Naive B cell (primary cell): ENCODE results near the gene COQ7. TPM values are rescaled to one million over a fixed set of nuclear protein-coding genes. Genes with fewer than 3 reads are reported as not detected.

Experiments
- ATAC-seq, 2 donors: fragments of 150-1000 bp; cut with Tn5 transposase; 2 replicates each; pipeline ENCODE4 v1.10.0; 2021; ENCODE audit warnings: low read depth in 2 of 2, mild to moderate bottlenecking in 2 of 2, moderate library complexity in 2 of 2
- DNase-seq: peaks from one replicate; pipeline ENCODE4 v3.0.0; 2022
- H3K27ac Mint-ChIP-seq, 6 donors: one replicate each; pipeline ENCODE4 v1.8.0; 2020 to 2022; ENCODE audit warnings: mild to moderate bottlenecking in 6 of 6, mixed read lengths in 6 of 6, moderate library complexity in 5 of 6, inconsistent platforms in 2 of 6
- H3K27me3 Mint-ChIP-seq, 3 donors: one replicate each; pipeline ENCODE4 v1.8.0; 2021 to 2022; ENCODE audit warnings: mixed read lengths in 3 of 3, mild to moderate bottlenecking in 1 of 3
- H3K36me3 Mint-ChIP-seq, 2 donors: one replicate each; pipeline ENCODE4 v1.8.0; 2020 to 2022; ENCODE audit warnings: mixed read lengths in 2 of 2, inconsistent platforms in 1 of 2, mild to moderate bottlenecking in 1 of 2
- H3K4me1 Mint-ChIP-seq, 3 donors: one replicate each; pipeline ENCODE4 v1.8.0; 2020 to 2022; ENCODE audit warnings: mixed read lengths in 3 of 3, inconsistent platforms in 1 of 3, mild to moderate bottlenecking in 1 of 3, moderate library complexity in 1 of 3
- H3K4me3 Mint-ChIP-seq, 8 donors: one replicate each; pipeline ENCODE4 v1.8.0; 2020 to 2022; ENCODE audit warnings: mild to moderate bottlenecking in 8 of 8, mixed read lengths in 8 of 8, moderate library complexity in 8 of 8, inconsistent platforms in 2 of 8
- H3K9me3 Mint-ChIP-seq, 7 donors: one replicate each; pipeline ENCODE4 v1.8.0; 2020 to 2022; ENCODE audit warnings: mixed read lengths in 7 of 7, mild to moderate bottlenecking in 5 of 7, inconsistent platforms in 2 of 7, moderate library complexity in 1 of 7
- polyA plus RNA-seq, 6 donors: library from polyadenylated mRNA; unstranded; fragments of 300-500 nt; fragmentation: Illumina TruSeq; gene quantifications; one replicate each; pipeline ENCODE4 v1.2.3, GENCODE V29; 2021; ENCODE audit warnings: low read depth in 6 of 6

The COQ7 gene
- polyA plus RNA-seq, 6 donors from 2014 or later: 21.5 to 50.0 (median 30.6) TPM

DNA sequence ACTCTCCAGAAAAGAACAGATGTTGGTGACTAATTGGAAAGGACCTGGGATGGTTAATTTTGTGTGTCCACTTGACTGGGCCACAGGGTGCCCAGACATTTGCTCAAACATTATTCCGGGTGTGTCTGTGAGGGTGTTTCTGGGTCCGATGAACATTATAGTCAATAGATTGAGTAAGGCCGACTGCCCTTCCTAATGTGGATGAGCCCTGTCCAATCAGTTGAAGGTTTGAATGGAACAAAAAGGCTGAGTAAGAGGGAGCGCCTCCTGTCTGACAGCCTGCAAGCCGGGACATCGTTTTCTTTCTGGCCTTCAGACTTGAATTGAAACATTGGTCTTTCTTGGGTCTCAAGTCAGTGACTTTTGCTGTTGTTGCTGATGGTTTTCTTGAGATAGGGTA is 23.5 kb downstream of the COQ7 start:
- Mint-ChIP-seq H3K4me1 (peaks cover 0 to 14% (median 13%) of the 10 kb centered on the region in 3 donors), H3K27me3 (peaks cover 5 to 37% (median 9%) of the 10 kb centered on the region in 3 donors), H3K27ac (no peak overlapping the region), H3K36me3 (peaks cover 0 to 8% of the 10 kb centered on the region in 2 donors), H3K4me3 (no peak overlapping the region), H3K9me3 (peaks cover 6 to 17% (median 9%) of the 10 kb centered on the region in 7 donors)
- DNase-seq: no peak
- ATAC-seq: no peak

DNA sequence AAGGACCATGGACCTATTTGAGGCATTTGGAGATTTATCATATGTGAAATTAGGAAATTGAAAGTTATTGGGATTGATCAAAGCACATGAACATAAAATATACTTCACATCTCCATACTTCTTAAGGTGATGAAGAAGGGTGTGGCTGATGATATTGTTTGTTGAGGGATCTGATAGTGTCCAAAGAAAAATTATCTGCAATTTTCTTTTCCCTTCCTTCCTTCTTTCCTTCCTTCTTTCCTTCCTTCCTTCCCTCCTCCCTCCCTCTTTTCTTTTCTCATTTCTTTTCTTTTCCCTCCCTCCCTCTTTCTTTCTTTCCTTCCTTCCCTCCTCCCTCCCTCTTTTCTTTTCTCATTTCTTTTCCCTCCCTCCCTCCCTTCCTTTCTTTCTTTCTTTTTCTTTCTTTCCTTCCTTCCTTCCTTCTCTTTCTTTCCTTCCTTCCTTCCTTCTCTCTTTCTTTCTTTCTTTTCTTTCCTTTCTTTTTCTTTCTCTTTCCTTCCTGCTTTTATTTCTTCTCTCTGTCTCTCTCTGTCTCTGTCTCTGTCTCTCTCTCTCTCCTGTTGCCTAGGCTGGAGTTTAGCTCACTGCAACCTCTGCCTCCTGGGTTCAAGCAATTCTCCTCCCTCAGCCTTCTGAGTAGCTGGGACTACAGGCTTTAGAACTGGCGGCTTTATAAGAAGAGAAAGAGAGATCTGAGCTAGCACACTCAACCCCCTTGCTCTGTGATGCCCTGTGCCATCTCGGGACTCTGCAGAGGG is 25.4 kb downstream of the COQ7 start:
- Mint-ChIP-seq H3K4me1 (peaks cover 3 to 7% (median 6%) of the 10 kb centered on the region in 3 donors), H3K27me3 (peaks cover 8 to 32% (median 13%) of the 10 kb centered on the region in 3 donors), H3K36me3 (peaks cover 1 to 18% of the 10 kb centered on the region in 2 donors), H3K27ac (no peak overlapping the region), H3K4me3 (peak overlapping the region in 1 of 8 donors; percentile 7), H3K9me3 (peaks cover 6 to 19% (median 9%) of the 10 kb centered on the region in 7 donors)
- no peak for DNase-seq
- no peak for ATAC-seq

DNA sequence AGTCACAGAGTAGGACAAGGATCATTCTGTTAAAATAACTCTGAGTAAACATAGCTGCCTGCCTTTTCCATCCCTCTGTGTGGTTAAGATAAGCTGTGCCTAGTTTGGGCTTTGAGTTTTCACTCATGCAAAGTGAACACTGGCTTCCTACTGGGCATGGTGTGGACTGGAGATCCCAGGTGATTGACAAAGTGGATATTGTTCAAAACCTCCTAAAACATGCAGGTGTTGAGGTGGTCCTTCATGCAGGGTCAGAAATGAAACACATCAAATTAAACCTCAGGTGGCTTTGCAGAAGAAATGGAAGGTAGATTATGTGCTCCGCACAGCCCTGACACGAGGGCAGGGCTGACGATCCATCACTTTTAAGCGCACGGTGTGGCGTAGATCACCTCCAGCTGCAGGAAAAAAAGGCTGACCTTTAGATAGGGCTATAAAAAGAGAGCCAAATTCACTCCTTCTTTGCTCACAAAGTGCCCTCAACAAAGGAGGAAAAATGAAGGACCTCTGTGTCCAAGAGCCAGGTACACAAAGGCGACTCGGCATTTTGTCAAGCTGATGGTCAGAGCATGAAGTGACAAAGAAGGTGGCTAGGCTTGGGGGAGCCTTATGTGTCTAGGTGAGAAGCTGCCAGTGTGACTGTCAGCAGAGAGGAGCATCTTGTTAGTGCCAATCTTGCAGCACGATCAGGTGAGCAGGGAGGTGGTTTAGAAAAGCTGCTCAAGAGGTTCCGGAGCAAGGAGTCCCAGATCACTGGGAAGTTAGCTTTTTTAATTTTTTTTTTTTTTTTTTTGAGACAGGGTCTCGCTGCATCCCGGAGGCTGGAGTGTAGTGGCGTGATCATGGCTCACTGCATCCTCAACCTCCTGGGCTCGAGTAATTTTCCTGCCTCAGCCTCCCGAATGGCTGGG is 26.5 kb downstream of the COQ7 start:
- Mint-ChIP-seq H3K27ac (no peak overlapping the region), H3K4me3 (no peak overlapping the region), H3K27me3 (peaks cover 10 to 34% (median 18%) of the 10 kb centered on the region in 3 donors), H3K4me1 (peaks cover 3 to 7% (median 6%) of the 10 kb centered on the region in 3 donors), H3K36me3 (peaks cover 9 to 24% of the 10 kb centered on the region in 2 donors), H3K9me3 (peaks cover 6 to 25% (median 10%) of the 10 kb centered on the region in 7 donors)
- DNase-seq (no peak), ATAC-seq (no peak)

DNA sequence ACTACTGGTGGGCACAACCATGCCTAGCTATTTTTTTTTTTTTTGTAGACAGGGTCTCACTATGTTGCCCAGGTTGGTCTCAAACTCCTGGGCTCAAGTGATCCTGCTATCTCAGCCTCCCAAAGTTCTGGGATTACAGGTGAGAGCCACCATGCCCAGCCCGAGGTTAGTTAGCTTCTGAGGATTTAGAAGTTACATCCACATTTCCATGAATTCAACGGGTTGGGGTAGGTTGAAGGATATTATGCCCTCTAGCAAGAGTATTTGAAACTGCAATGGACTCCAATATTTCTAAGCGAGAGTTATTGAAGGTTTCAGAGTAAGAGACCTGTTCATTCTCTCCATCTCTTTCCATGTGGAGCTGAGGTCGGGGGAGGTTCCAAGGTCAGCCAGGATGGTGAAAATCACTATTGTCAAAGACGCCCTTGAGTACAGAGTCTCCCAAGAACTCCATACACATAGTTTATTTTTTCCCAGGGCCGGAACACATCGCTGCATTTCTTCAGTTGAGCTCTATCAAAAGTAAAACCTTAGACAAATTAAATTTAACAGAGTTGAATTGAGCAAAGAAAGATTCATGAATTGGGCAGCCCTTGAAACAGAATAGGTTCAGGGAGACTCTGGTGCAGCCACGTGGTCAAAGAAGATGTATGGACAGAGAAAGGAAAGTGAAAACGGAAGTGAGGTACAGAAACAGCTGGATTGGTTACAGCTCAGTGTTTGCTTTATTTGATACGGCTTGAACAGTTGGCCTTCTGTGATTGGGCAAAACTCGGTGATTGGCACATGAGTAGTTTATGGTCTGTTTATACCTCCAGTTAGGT is 27.3 kb downstream of the COQ7 start:
- Mint-ChIP-seq H3K27ac (no peak overlapping the region), H3K4me1 (peaks cover 3 to 7% (median 6%) of the 10 kb centered on the region in 3 donors), H3K4me3 (peak overlapping the region in 2 of 8 donors; percentile 22 to 33), H3K9me3 (peaks cover 6 to 29% (median 10%) of the 10 kb centered on the region in 7 donors), H3K36me3 (peaks cover 9 to 24% of the 10 kb centered on the region in 2 donors), H3K27me3 (peaks cover 10 to 34% (median 18%) of the 10 kb centered on the region in 3 donors)
- ATAC-seq (peak in 1 of 2 donors; percentile 65), DNase-seq (no peak)

DNA sequence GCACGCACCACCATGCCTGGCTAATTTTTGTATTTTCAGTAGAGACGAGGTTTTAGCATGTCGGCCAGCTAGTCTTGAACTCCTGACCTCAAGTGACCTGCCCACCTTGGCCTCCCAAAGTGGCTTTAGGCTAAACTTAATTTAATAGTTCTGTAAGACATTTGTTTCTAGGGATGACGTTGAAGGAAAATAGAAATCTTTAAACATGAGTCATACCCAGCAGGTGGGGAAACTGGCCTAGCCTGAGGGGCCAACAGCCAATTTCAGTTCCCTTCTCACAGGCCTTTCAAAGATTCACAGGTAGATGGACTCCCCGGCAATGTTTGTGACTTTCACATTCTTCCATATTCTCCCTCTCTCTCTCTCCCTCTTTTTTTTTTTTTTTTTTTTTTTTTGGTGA is 28.2 kb downstream of the COQ7 start:
- no peak for DNase-seq
- Mint-ChIP-seq H3K27ac (peak overlapping the region in 1 of 6 donors; percentile 61), H3K27me3 (peaks cover 9 to 34% (median 18%) of the 10 kb centered on the region in 3 donors), H3K4me1 (peaks cover 3 to 7% (median 6%) of the 10 kb centered on the region in 3 donors), H3K9me3 (peaks cover 6 to 36% (median 12%) of the 10 kb centered on the region in 7 donors), H3K36me3 (peaks cover 9 to 24% of the 10 kb centered on the region in 2 donors), H3K4me3 (no peak overlapping the region)
- no peak for ATAC-seq

DNA sequence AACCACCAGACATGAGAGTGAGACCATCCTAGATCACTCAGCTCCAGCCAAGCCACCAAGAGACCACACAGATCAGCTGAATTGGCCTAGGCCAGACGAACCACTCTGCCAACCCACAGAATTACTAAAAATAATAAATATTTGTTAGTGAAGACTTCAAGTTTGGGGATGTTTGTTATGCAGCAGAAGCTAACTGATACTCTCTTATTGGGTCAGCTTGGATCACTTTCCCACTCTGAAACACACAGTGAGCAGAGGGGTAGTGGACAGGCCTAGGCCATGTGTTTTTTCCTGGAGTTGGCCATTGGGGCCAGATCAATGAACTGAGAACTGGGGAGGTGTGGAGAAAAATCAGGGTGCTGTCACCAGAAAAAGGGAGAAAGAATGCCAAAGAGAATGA is 30.8 kb downstream of the COQ7 start:
- peaks cover 0 to 27% (median 8%) of the 10 kb centered on the region in 7 donors for H3K9me3 Mint-ChIP-seq
- ATAC-seq (no peak), DNase-seq (no peak)
- H3K4me3 Mint-ChIP-seq: no peak overlapping the region
- peaks cover 3 to 7% (median 6%) of the 10 kb centered on the region in 3 donors for H3K4me1 Mint-ChIP-seq
- H3K27me3 Mint-ChIP-seq: peaks cover 5 to 16% (median 11%) of the 10 kb centered on the region in 3 donors
- H3K36me3 Mint-ChIP-seq: peaks cover 9 to 16% of the 10 kb centered on the region in 2 donors
- no peak overlapping the region for H3K27ac Mint-ChIP-seq

DNA sequence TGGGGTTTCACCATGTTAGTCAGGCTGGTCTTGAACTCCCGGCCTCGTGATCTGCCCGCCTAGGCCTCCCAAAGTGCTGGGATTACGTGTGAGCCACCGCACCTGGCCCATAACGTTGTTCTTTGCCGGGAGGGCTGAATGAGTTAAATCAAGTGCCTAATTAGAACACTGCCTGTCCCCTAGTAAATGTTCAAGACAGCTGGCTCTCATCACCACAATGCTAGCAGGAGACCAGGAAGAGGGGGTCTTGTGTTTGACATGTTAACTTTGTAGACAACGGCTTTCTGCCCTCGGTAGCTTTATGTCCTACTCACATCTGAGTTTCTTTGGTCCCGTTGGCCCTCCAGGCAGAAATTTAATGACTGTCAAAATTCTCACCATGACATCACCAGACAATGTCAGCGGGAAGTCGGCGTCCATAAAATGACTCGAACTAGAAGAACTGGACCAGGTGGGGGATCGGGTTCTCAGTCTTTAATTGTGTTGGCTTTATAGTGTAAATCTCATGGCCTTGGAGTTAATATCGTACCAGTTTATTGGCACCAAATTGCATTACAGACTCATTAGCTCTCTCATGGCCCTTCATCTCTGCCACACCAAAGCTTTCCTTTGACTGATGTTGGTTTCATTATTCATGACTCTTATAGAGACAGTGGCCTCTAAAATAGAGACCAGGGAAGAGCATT is 34.9 kb downstream of the COQ7 start:
- ATAC-seq (no peak), DNase-seq (no peak)
- H3K27ac Mint-ChIP-seq: no peak overlapping the region
- no peak overlapping the region for H3K4me3 Mint-ChIP-seq
- H3K36me3 Mint-ChIP-seq: peaks cover 9 to 10% of the 10 kb centered on the region in 2 donors
- peaks cover 9 to 11% (median 10%) of the 10 kb centered on the region in 3 donors for H3K27me3 Mint-ChIP-seq
- no peaks in the 10 kb centered on the region for H3K4me1 Mint-ChIP-seq
- peaks cover 0 to 27% (median 6%) of the 10 kb centered on the region in 7 donors for H3K9me3 Mint-ChIP-seq

DNA sequence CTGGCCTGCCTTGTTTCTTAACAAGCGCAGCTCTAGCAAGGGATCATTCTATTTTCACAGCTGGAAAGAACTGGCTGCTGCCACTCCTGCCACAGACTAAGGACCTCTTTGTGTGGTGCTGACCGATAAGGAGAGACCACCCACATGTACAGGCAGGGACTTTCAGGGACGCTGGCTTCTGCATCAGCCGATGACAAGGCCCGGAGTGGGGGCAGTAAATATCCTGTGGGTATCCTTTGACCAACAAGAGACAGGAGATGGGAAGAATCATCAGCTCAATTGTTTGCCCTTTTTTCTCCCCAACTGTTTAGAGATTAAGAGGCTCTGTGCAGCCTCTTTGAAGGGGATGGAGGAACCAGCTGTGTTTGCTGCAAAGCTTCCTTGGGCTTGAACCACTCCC is 37.2 kb downstream of the COQ7 start:
- H3K9me3 Mint-ChIP-seq: peaks cover 0 to 16% (median 6%) of the 10 kb centered on the region in 7 donors
- ATAC-seq (no peak), DNase-seq (no peak)
- H3K4me3 Mint-ChIP-seq: no peak overlapping the region
- H3K27me3 Mint-ChIP-seq: peaks cover 0 to 6% (median 0%) of the 10 kb centered on the region in 3 donors
- H3K4me1 Mint-ChIP-seq: no peaks in the 10 kb centered on the region
- H3K36me3 Mint-ChIP-seq: no peaks in the 10 kb centered on the region
- peak overlapping the region in 1 of 6 donors; percentile 13 for H3K27ac Mint-ChIP-seq

DNA sequence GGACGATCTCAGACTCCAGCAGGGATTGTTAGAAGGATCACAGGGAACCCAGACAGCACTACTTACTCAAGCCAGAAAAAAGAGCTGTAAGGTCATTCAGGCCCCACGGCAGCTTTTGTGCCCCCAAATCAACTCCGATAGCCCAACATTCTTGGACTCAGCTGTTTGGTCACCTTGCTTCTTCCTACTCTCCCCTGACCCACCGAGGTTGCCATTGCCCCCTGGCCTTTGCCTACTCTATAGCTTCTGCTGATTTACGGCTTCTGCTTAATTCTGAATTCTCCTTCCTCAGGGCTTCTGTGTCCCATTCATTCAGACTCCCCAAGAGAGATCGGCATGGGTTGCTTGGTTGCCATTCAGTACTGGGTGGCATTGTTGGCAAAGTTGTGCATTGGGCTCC is 37.7 kb downstream of the COQ7 start:
- Mint-ChIP-seq H3K4me3 (no peak overlapping the region), H3K36me3 (no peaks in the 10 kb centered on the region), H3K27ac (no peak overlapping the region), H3K27me3 (peaks cover 0 to 6% (median 0%) of the 10 kb centered on the region in 3 donors), H3K4me1 (no peaks in the 10 kb centered on the region), H3K9me3 (peaks cover 0 to 11% (median under 1%) of the 10 kb centered on the region in 7 donors)
- DNase-seq (no peak), ATAC-seq (no peak)

DNA sequence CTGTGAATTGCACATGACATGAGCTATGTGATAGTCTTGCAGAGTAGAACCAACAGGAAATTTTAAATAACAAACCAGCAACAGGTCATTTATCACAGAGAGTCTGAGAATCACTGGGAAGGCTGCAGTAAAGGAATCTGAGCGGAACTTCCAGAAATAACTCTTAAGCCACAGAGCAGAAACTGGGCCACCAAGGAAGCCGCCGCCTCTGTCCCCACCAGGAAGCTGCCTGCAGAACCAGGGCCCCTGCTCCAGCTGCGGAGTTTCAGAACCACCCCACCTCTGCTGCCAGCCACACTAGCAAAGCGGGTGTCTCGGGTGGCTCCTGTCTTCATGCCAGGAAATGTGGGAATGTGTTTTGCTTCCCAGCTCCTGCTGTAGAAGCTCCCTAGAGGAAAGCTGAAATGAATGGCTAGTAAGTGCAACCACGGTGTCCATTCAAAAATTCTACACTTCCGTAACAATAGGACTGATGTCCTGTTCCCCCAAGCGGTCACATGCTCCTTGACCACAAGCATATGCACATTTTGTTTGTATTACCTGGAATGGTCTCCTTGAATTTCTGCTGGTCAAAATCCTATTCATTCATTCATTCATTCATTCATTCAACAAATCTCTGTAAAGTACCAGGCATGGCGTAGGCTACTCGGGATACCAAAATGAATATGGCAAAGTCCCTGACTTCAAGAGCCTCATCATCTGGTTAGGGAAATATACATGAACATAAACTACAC is 38.6 kb downstream of the COQ7 start:
- Mint-ChIP-seq H3K27ac (peak overlapping the region in 1 of 6 donors; percentile 89), H3K36me3 (no peaks in the 10 kb centered on the region), H3K4me1 (no peaks in the 10 kb centered on the region), H3K4me3 (no peak overlapping the region), H3K27me3 (peaks cover 0 to 12% (median 0%) of the 10 kb centered on the region in 3 donors), H3K9me3 (peaks cover 0 to 4% (median 0%) of the 10 kb centered on the region in 7 donors)
- no peak for DNase-seq
- ATAC-seq: no peak

DNA sequence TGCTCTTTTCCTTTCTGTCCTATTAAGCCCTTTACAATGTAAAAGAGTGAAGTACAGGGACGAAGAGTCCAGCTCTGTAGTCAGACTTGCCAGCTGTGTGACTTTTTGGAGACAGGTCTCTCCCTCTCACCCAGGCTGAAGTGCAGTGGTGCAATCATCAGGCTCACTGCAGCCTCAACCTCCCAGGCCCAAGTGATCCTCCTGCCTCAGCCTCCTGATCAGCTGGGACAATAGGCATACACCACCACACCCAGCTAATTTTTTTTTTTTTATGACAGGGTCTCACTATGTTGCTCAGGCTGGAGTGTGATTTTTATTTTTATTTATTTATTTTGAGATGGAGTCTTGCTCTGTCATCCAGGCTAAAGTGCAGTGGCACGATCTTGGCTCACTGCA is 39.2 kb downstream of the COQ7 start:
- Mint-ChIP-seq H3K36me3 (no peaks in the 10 kb centered on the region), H3K27ac (no peak overlapping the region), H3K4me1 (no peaks in the 10 kb centered on the region), H3K27me3 (peaks cover 0 to 15% (median under 1%) of the 10 kb centered on the region in 3 donors), H3K9me3 (no peaks in the 10 kb centered on the region), H3K4me3 (no peak overlapping the region)
- ATAC-seq: no peak
- no peak for DNase-seq
